DND-41 (cell line): ENCODE measurements around the gene CIBAR2.

Source experiments
- ATAC-seq: fragments of 200-7000 bp; cut with Tn5 transposase; 3 replicates; pipeline ENCODE4 v1.9.1; 2021; ENCODE audit warnings: low read depth; ENCODE audit not compliant: insufficient read depth
- DNase-seq: peaks from one replicate; pipeline ENCODE4 v3.0.0-alpha.2; 2020
- H2AFZ ChIP-seq: 2 replicates; pipeline ENCODE4 v1.6.0; 2012; ENCODE audit warnings: low read depth, low read length
- H3K27ac ChIP-seq: 2 replicates; pipeline ENCODE4 v1.5.1; 2012; ENCODE audit warnings: low read length, inconsistent platforms
- H3K27me3 ChIP-seq: fragments of 200-600 bp; sonication (generic); 2 replicates; pipeline ENCODE4 v1.6.0; 2012; ENCODE audit warnings: low read length, mild to moderate bottlenecking, inconsistent platforms; ENCODE audit not compliant: insufficient read depth, poor library complexity
- H3K36me3 ChIP-seq: 2 replicates; pipeline ENCODE4 v1.5.1; 2012; ENCODE audit warnings: low read length, inconsistent platforms; ENCODE audit not compliant: insufficient read depth
- H3K4me1 ChIP-seq: 2 replicates; pipeline ENCODE4 v1.5.1; 2012; ENCODE audit warnings: mild to moderate bottlenecking, low read length; ENCODE audit not compliant: insufficient read depth
- H3K4me2 ChIP-seq: 2 replicates; pipeline ENCODE4 v1.6.0; 2012; ENCODE audit warnings: mild to moderate bottlenecking, moderate library complexity, low read length, inconsistent platforms; ENCODE audit not compliant: insufficient read depth
- H3K4me3 ChIP-seq, 2 experiments: fragments of 200-600 bp in 1 of 2; shearing (Covaris generic) in 1 of 2; 2 replicates each; pipeline ENCODE4 v1.5.1; 2012 to 2016; ENCODE audit warnings: inconsistent platforms in 2 of 2, low read length in 2 of 2, mild to moderate bottlenecking in 2 of 2, low read depth in 1 of 2, moderate library complexity in 1 of 2
- H3K79me2 ChIP-seq: 2 replicates; pipeline ENCODE4 v1.6.0; 2012; ENCODE audit warnings: low read length, inconsistent platforms; ENCODE audit not compliant: insufficient read depth
- H3K9ac ChIP-seq: 2 replicates; pipeline ENCODE4 v1.6.0; 2012; ENCODE audit warnings: low read depth, mild to moderate bottlenecking, inconsistent platforms, low read length, moderate library complexity
- H3K9me3 ChIP-seq: 2 replicates; pipeline ENCODE4 v1.5.1; 2012; ENCODE audit warnings: low read length, moderate library complexity, mild to moderate bottlenecking, inconsistent platforms; ENCODE audit not compliant: insufficient read depth, severe bottlenecking
- H4K20me1 ChIP-seq: 2 replicates; pipeline ENCODE4 v1.6.0; 2012; ENCODE audit warnings: low read length; ENCODE audit not compliant: insufficient read depth
- EZH2 ChIP-seq: IDR thresholded peaks from 3 replicates; pipeline ENCODE4 v1.6.1; 2012; ENCODE audit warnings: borderline replicate concordance, low read depth, mild to moderate bottlenecking, moderate library complexity, low read length, inconsistent platforms; ENCODE audit not compliant: severe bottlenecking
- TF ChIP-seq, protein P1 (sequence below): IDR thresholded peaks from 2 replicates; pipeline ENCODE4 v1.5.1; 2012; ENCODE audit warnings: borderline replicate concordance, low read length, moderate library complexity, mild to moderate bottlenecking; ENCODE audit not compliant: poor library complexity, severe bottlenecking; ENCODE audit errors: extremely low read depth

The CIBAR2 gene

DNA sequence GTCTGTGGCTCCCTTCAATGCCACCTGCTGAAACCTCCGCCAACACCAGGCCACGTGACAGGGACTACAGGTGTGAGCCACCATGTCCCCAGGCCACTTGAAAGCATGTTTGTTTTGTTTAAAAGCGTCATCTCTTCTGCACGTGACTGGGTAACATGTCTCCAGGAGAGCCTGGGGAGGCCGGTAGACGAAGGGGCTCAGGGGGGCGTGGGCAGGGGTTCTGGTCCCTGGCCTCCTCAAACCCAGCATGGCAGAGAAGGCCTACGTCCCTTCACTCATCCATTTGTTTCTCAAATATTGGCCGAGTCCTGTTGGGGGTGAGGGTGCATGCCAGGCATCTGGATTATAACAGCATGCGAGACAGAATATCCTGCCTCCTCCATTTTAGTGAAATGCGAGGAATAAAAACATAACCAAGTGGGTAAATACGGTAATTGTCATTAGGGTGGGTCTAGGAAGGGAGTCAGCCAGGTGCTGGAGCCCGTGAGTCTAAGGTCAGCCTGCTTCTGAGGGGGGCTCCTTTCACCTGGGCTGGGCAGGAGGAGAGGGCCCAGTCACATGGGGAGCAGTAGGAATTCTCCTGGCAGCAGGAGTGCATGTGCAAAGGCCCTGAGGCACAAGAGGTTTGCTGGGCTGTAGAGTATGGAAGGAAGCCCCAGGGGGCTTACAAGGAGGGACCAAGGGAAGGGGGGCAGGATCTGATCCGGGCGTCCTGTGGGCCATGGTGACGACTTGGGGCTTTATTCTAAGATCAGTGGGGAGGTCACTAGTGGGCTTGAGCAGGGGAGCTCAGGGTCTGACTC is 26.8 kb upstream of the CIBAR2 start:
- H3K9me3 ChIP-seq: no peaks in the 10 kb centered on the region
- no peak for TF ChIP-seq EZH2
- TF ChIP-seq, protein P1, sequence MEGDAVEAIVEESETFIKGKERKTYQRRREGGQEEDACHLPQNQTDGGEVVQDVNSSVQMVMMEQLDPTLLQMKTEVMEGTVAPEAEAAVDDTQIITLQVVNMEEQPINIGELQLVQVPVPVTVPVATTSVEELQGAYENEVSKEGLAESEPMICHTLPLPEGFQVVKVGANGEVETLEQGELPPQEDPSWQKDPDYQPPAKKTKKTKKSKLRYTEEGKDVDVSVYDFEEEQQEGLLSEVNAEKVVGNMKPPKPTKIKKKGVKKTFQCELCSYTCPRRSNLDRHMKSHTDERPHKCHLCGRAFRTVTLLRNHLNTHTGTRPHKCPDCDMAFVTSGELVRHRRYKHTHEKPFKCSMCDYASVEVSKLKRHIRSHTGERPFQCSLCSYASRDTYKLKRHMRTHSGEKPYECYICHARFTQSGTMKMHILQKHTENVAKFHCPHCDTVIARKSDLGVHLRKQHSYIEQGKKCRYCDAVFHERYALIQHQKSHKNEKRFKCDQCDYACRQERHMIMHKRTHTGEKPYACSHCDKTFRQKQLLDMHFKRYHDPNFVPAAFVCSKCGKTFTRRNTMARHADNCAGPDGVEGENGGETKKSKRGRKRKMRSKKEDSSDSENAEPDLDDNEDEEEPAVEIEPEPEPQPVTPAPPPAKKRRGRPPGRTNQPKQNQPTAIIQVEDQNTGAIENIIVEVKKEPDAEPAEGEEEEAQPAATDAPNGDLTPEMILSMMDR: no peak
- DNase-seq (no peak), ATAC-seq (no peak)
- H3K4me2 ChIP-seq: no peak overlapping the region
- no peak overlapping the region for H3K27ac ChIP-seq
- H3K79me2 ChIP-seq: no peaks in the 10 kb centered on the region
- no peaks in the 10 kb centered on the region for H3K4me1 ChIP-seq
- no peak overlapping the region for H3K9ac ChIP-seq
- no peaks in the 10 kb centered on the region for H3K36me3 ChIP-seq
- H4K20me1 ChIP-seq: peaks cover 5% of the 10 kb centered on the region; the same call in 1 of the 2 replicates
- peaks cover 14% of the 10 kb centered on the region for H3K27me3 ChIP-seq
- H2AFZ ChIP-seq: no peak overlapping the region
- no peak overlapping the region for H3K4me3 ChIP-seq

DNA sequence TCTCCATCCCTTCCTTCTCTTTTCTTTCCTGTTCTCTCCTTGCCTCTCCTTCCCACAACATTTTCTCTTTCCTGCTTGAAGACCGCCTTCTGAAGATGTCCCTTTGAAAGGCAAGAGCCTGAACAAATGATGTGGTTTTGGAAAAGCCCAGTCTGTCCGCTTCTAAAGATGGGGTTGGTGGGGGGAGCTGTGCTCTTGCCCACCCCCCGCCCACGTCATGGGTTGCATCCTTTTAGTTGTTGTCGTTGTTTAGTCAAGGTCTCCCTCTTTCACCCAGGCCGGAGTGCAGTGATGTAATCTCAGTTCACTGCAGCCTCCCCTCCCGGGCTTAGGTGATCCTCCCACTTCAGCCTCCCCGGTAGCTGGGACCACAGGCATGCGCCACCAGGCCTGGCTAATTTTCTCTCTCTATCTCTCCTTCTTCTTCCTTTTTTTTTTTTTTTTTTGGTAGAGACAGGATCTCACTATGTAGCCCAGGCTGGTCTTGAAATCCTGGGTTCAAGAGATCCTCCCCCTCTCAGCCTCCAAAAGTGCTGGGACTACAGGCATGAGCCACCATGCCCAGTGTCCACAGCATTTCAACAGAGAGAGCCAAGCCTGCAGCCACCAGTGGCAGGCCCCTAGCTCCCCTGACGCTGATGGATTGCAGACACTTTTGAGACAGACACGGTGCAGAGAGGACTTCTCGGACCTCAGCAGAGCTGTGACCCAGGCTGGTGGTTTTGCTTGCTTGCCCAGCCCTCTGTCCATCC is 26.0 kb upstream of the CIBAR2 start:
- no peaks in the 10 kb centered on the region for H3K4me1 ChIP-seq
- H3K27ac ChIP-seq: no peak overlapping the region
- peaks cover 10% of the 10 kb centered on the region for H3K27me3 ChIP-seq
- H4K20me1 ChIP-seq: peaks cover 5% of the 10 kb centered on the region; the same call in 1 of the 2 replicates
- H3K9ac ChIP-seq: no peak overlapping the region
- H3K4me3 ChIP-seq: no peak overlapping the region
- no peaks in the 10 kb centered on the region for H3K36me3 ChIP-seq
- ATAC-seq (no peak), DNase-seq (no peak)
- H3K4me2 ChIP-seq: no peak overlapping the region
- TF ChIP-seq, protein P1: no peak
- no peak for TF ChIP-seq EZH2
- no peaks in the 10 kb centered on the region for H3K79me2 ChIP-seq
- H2AFZ ChIP-seq: no peak overlapping the region
- no peaks in the 10 kb centered on the region for H3K9me3 ChIP-seq

DNA sequence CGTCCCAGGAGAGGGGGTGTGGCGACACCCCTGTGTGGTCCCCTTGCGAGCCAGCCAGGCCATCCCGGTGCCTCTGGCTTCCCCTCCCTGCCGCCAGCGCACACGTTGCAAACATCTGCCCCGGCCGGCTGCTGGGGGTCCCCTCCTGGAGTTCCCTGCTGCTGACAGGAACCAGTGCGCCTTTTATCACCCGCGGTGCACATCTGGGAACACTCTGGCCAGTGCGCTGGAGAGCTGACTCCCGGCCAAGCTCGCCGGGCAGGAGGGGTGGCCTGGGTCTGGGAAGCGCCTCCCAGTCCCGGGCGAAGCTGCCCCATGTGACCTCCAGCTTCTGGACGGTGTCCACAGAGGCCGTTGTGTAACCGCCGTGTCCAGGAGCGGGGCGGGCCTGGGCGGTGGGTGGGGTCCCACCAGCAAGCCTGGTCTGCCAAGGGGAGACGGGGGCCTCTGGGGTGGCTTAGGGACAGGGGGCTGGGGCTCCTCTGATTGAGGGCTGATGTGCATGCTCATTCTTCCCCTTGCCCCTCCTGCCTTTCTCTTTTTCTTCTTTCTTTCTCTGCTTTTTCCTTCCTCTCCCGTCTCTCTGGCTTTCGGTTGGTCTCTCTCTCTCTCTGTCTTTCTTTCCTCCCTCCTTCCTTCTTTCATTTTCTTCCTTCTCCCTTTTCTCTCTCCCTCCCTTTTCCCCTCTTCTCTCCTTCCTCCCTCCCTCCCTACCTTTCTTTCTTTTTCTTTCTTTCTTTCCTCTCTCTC is 25.2 kb upstream of the CIBAR2 start:
- no peak for DNase-seq
- Histone ChIP-seq H2AFZ (no peak overlapping the region), H3K9me3 (no peaks in the 10 kb centered on the region), H3K27me3 (peaks cover 8% of the 10 kb centered on the region), H3K4me3 (no peak overlapping the region), H3K36me3 (no peaks in the 10 kb centered on the region), H3K9ac (no peak overlapping the region), H3K4me2 (no peak overlapping the region), H4K20me1 (peaks cover 5% of the 10 kb centered on the region; the same call in 1 of the 2 replicates), H3K79me2 (no peaks in the 10 kb centered on the region), H3K4me1 (no peaks in the 10 kb centered on the region), H3K27ac (no peak overlapping the region)
- TF ChIP-seq EZH2: no peak
- TF ChIP-seq, protein P1: no peak
- ATAC-seq: no peak
